ENCODE data around the gene C1QA.
"Not testable (repeated sequence)": the region's sequence is repeated elsewhere in the genome, so short reads cannot be mapped to it uniquely, and the experiment has no call there.

The C1QA gene

GRCh38 chr1:22673486-22674409, 37.3 kb downstream of the C1QA start:
- DNase-seq (ENCODE audit: low spot score) = peak; percentile 53

- no peak for DNase-seq (ENCODE audit: low spot score)
These were observed 38.0 kb downstream of the C1QA start for GRCh38 chr1:22674410-22674749.

GRCh38 chr1:22676151-22676550, 39.7 kb downstream of the C1QA start:
- DNase-seq (ENCODE audit: low spot score) = not testable (repeated sequence)

GRCh38 chr1:22676916-22677583, 40.6 kb downstream of the C1QA start:
- DNase-seq (ENCODE audit: low spot score) = peak; percentile 36

GRCh38 chr1:22677931-22678896, 41.8 kb downstream of the C1QA start:
- DNase-seq (ENCODE audit: low spot score) = no peak

GRCh38 chr1:22680726-22681125, 44.3 kb downstream of the C1QA start:
- DNase-seq (ENCODE audit: low spot score) = peak; percentile 23

- no peak for DNase-seq (ENCODE audit: low spot score)
These were observed 45.3 kb downstream of the C1QA start for GRCh38 chr1:22681556-22682276.

- DNase-seq (ENCODE audit: low spot score) = no peak
These were observed 47.1 kb downstream of the C1QA start for GRCh38 chr1:22683547-22683946.

- no peak for DNase-seq (ENCODE audit: low spot score)
These were observed 49.2 kb downstream of the C1QA start for GRCh38 chr1:22685591-22686059.

GRCh38 chr1:22687191-22687590, 50.8 kb downstream of the C1QA start:
- no peak for DNase-seq (ENCODE audit: low spot score)

GRCh38 chr1:22688466-22688865, 52.0 kb downstream of the C1QA start:
- no peak for DNase-seq (ENCODE audit: low spot score)

All from SW480 (cell line).